ENCODE results near the gene KLF18.

KLF18 gene

GRCh38 chr1:44112486-44112885 is 28.9 kb downstream of the KLF18 start:
- Histone ChIP-seq H3K4me3 (ENCODE audit: low read length) (no peak overlapping the region), H3K9me3 (ENCODE audit: insufficient read depth, low read length) (no peaks in the 10 kb centered on the region), H3K79me2 (ENCODE audit: low read length) (no peaks in the 10 kb centered on the region), H3K4me1 (ENCODE audit: low read length) (no peaks in the 10 kb centered on the region), H3K36me3 (replicated peaks; ENCODE audit: low read depth, low read length) (no peaks in the 10 kb centered on the region), H3K9ac (ENCODE audit: low read length) (no peak overlapping the region), H3K27me3 (ENCODE audit: low read depth, low read length) (0 out of 2 replicates have a peak, but pooled peaks cover 3% of the 10 kb centered on the region), H2AFZ (ENCODE audit: low read depth, low read length) (no peak overlapping the region), H4K20me1 (ENCODE audit: insufficient read depth, low read length) (no peaks in the 10 kb centered on the region), H3K4me2 (ENCODE audit: low read length) (no peak overlapping the region), H3K27ac (ENCODE audit: low read length) (no peak overlapping the region)
- TF ChIP-seq CTCF (IDR thresholded peaks at IDR 0.05; ENCODE audit: low read depth, low read length), result no peak
- TF ChIP-seq EZH2phosphoT487 (IDR thresholded peaks at IDR 0.05; ENCODE audit: low read depth), result no peak

GRCh38 chr1:44111861-44112260 is 29.6 kb downstream of the KLF18 start:
- no peaks in the 10 kb centered on the region for H3K79me2 ChIP-seq (ENCODE audit: low read length)
- H3K27me3 ChIP-seq (ENCODE audit: low read depth, low read length), result peaks cover 4% of the 10 kb centered on the region; the same call in 1 of the 2 replicates
- no peak overlapping the region for H3K4me3 ChIP-seq (ENCODE audit: low read length)
- H3K4me2 ChIP-seq (ENCODE audit: low read length), result no peak overlapping the region
- no peak overlapping the region for H3K27ac ChIP-seq (ENCODE audit: low read length)
- H3K9ac ChIP-seq (ENCODE audit: low read length), result no peak overlapping the region
- H3K9me3 ChIP-seq (ENCODE audit: insufficient read depth, low read length), result no peaks in the 10 kb centered on the region
- no peaks in the 10 kb centered on the region for H4K20me1 ChIP-seq (ENCODE audit: insufficient read depth, low read length)
- no peaks in the 10 kb centered on the region for H3K36me3 ChIP-seq (replicated peaks; ENCODE audit: low read depth, low read length)
- TF ChIP-seq CTCF (IDR thresholded peaks at IDR 0.05; ENCODE audit: low read depth, low read length), result no peak
- no peak for TF ChIP-seq EZH2phosphoT487 (IDR thresholded peaks at IDR 0.05; ENCODE audit: low read depth)
- H3K4me1 ChIP-seq (ENCODE audit: low read length), result no peaks in the 10 kb centered on the region
- H2AFZ ChIP-seq (ENCODE audit: low read depth, low read length), result no peak overlapping the region

- H3K9me3 ChIP-seq (ENCODE audit: insufficient read depth, low read length), result no peaks in the 10 kb centered on the region
Measured at GRCh38 chr1:44110916-44111315, 30.5 kb downstream of the KLF18 start.

GRCh38 chr1:44108971-44109370 is 32.5 kb downstream of the KLF18 start:
- H3K79me2 ChIP-seq (ENCODE audit: low read length), result no peaks in the 10 kb centered on the region
- no peaks in the 10 kb centered on the region for H3K9me3 ChIP-seq (ENCODE audit: insufficient read depth, low read length)
- no peak overlapping the region for H3K4me3 ChIP-seq (ENCODE audit: low read length)
- H4K20me1 ChIP-seq (ENCODE audit: insufficient read depth, low read length), result no peaks in the 10 kb centered on the region
- no peak overlapping the region for H3K4me2 ChIP-seq (ENCODE audit: low read length)
- no peak overlapping the region for H3K9ac ChIP-seq (ENCODE audit: low read length)
- no peak overlapping the region for H3K27ac ChIP-seq (ENCODE audit: low read length)
- peaks cover 9% of the 10 kb centered on the region; the same call in 1 of the 2 replicates for H3K27me3 ChIP-seq (ENCODE audit: low read depth, low read length)
- no peaks in the 10 kb centered on the region for H3K36me3 ChIP-seq (replicated peaks; ENCODE audit: low read depth, low read length)
- TF ChIP-seq CTCF (IDR thresholded peaks at IDR 0.05; ENCODE audit: low read depth, low read length), result no peak
- no peak for TF ChIP-seq EZH2phosphoT487 (IDR thresholded peaks at IDR 0.05; ENCODE audit: low read depth)
- no peak overlapping the region for H2AFZ ChIP-seq (ENCODE audit: low read depth, low read length)
- H3K4me1 ChIP-seq (ENCODE audit: low read length), result no peaks in the 10 kb centered on the region

More at GRCh38 chr1:44110916-44111315, 30.5 kb downstream of the KLF18 start:
- no peaks in the 10 kb centered on the region for H4K20me1 ChIP-seq (ENCODE audit: insufficient read depth, low read length)
- H3K9ac ChIP-seq (ENCODE audit: low read length), result no peak overlapping the region
- no peaks in the 10 kb centered on the region for H3K36me3 ChIP-seq (replicated peaks; ENCODE audit: low read depth, low read length)
- H3K4me2 ChIP-seq (ENCODE audit: low read length), result no peak overlapping the region
- H3K4me1 ChIP-seq (ENCODE audit: low read length), result no peaks in the 10 kb centered on the region
- H3K27ac ChIP-seq (ENCODE audit: low read length), result no peak overlapping the region
- TF ChIP-seq EZH2phosphoT487 (IDR thresholded peaks at IDR 0.05; ENCODE audit: low read depth), result no peak
- TF ChIP-seq CTCF (IDR thresholded peaks at IDR 0.05; ENCODE audit: low read depth, low read length), result no peak
- no peaks in the 10 kb centered on the region for H3K79me2 ChIP-seq (ENCODE audit: low read length)
- H2AFZ ChIP-seq (ENCODE audit: low read depth, low read length), result no peak overlapping the region
- no peak overlapping the region for H3K4me3 ChIP-seq (ENCODE audit: low read length)
- H3K27me3 ChIP-seq (ENCODE audit: low read depth, low read length), result peaks cover 9% of the 10 kb centered on the region; the same call in 1 of the 2 replicates
